ENCODE data around the gene MNT.
A peak's percentile ranks its signal among the peaks of the same experiment; 100 is the strongest.

Gene MNT

DNA sequence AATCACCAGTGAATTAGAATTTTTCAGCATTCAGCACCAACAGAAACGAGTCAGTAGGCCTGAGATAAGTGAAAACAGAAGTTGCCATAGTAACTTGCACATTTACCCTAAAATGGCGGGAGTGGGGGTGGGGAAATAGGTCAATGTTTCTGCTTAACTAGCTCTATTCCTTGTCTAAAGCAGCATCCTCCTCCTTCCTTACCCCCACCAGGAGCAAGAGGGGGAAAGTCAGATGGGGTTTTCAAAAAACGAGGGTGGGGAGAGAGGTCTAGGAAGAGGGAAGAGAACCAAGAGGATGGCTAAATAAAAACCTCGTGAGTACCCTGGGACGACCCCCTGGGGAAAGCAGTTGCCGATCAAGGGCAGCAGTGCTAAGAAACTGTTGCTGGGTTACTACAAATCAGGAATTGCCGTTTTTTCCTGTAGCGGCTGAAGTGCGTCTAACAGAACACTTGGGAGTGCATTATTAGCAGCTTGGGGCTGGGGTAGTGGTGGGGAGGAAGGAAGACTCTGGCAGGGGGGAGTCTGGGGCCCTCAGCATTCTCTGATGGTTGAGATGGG is 34.4 kb upstream of the MNT start:
- Histone ChIP-seq H2BK5ac (ENCODE audit: low read length) (no peak overlapping the region), H3K79me1 (ENCODE audit: low read length) (peaks cover 7% of the 10 kb centered on the region), H3K4me1 (ENCODE audit: control insufficient read depth, low read depth, low read length) (peaks cover 6% of the 10 kb centered on the region), H3K36me3 (ENCODE audit: control insufficient read depth, insufficient read depth, low read length) (peaks cover 8% of the 10 kb centered on the region), H4K5ac (ENCODE audit: low read length) (no peak overlapping the region), H3K79me2 (ENCODE audit: control insufficient read depth, insufficient read depth, low read length) (no peaks in the 10 kb centered on the region), H2BK15ac (replicated peaks; ENCODE audit: low read depth) (no peak overlapping the region), H3K9ac (ENCODE audit: low read length) (no peak overlapping the region), H3K4me3 (ENCODE audit: low read length) (no peak overlapping the region), H2AK5ac (ENCODE audit: low read length) (no peak overlapping the region), H3K27ac (ENCODE audit: low read depth, low read length) (no peak overlapping the region), H2BK120ac (ENCODE audit: low read depth, low read length) (no peak overlapping the region), H3K4ac (ENCODE audit: low read depth, low read length) (no peak overlapping the region), H3K56ac (ENCODE audit: low read length) (no peak overlapping the region), H3K27me3 (ENCODE audit: insufficient read depth, low read length, poor library complexity) (no peaks in the 10 kb centered on the region), H4K8ac (ENCODE audit: low read depth, low read length) (no peak overlapping the region), H3K23ac (ENCODE audit: low read length) (no peak overlapping the region), H3K18ac (ENCODE audit: low read length) (no peak overlapping the region), H3K4me2 (ENCODE audit: low read length) (no peak overlapping the region)
- WGBS (ENCODE audit: extremely low coverage, insufficient coverage, low lambda C conversion rate), result no CpG with 5 or more reads among the region's 9 CpGs
- peak; percentile 89 for DNase-seq

DNA sequence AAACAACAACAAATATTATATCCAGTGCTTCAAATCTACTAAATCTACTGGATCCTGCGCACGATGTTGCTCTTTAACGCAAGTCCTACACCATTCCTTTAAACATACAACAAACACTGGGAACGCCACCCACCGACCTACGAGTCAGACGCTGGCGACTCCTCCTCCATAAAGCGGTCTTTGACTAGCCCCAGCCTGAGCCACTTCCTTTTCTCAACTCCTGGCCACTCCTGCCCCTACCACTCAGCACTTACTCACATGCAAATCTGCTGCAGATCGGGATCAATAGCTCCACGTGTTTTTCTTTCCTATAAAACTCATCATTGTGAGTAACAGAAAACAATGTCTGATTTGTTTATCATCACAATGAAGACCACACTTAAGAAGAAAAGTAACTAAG is 32.8 kb upstream of the MNT start:
- Histone ChIP-seq H2BK120ac (ENCODE audit: low read depth, low read length) (no peak overlapping the region), H3K4me3 (ENCODE audit: low read length) (no peak overlapping the region), H2BK5ac (ENCODE audit: low read length) (no peak overlapping the region), H3K56ac (ENCODE audit: low read length) (no peak overlapping the region), H2AK5ac (ENCODE audit: low read length) (no peak overlapping the region), H3K4ac (ENCODE audit: low read depth, low read length) (no peak overlapping the region), H3K23ac (ENCODE audit: low read length) (no peak overlapping the region), H3K79me2 (ENCODE audit: control insufficient read depth, insufficient read depth, low read length) (no peaks in the 10 kb centered on the region), H3K9ac (ENCODE audit: low read length) (no peak overlapping the region), H4K8ac (ENCODE audit: low read depth, low read length) (no peak overlapping the region), H4K5ac (ENCODE audit: low read length) (no peak overlapping the region), H3K18ac (ENCODE audit: low read length) (no peak overlapping the region), H3K27me3 (ENCODE audit: insufficient read depth, low read length, poor library complexity) (no peaks in the 10 kb centered on the region), H2BK15ac (replicated peaks; ENCODE audit: low read depth) (no peak overlapping the region), H3K27ac (ENCODE audit: low read depth, low read length) (no peak overlapping the region), H3K4me1 (ENCODE audit: control insufficient read depth, low read depth, low read length) (peaks cover 6% of the 10 kb centered on the region), H3K36me3 (ENCODE audit: control insufficient read depth, insufficient read depth, low read length) (peaks cover 8% of the 10 kb centered on the region), H3K4me2 (ENCODE audit: low read length) (no peak overlapping the region), H3K79me1 (ENCODE audit: low read length) (peaks cover 7% of the 10 kb centered on the region)
- no CpG with 5 or more reads among the region's 11 CpGs for WGBS (ENCODE audit: extremely low coverage, insufficient coverage, low lambda C conversion rate)
- peak; percentile 21 for DNase-seq

DNA sequence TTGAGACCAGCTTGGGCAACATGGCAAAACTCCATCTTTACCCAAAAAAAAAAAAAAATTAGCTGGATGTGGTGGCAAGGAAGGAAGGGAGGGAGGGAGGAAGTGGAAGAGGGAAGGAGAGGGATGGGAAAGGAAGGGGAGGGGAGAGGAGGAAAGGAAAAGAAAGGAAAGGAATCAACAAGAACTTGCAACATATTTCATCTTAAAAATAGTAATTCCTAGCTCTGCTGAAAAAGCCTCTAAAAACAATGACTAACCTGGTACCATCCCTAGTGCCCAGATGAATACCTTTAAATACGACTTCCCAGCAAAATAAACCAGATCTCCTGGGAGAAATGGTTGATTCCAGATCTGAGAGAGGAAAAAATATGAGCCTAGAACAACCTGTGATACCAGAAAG is 27.1 kb upstream of the MNT start:
- no peak overlapping the region for H2BK5ac ChIP-seq (ENCODE audit: low read length)
- no peak overlapping the region for H3K27ac ChIP-seq (ENCODE audit: low read depth, low read length)
- no peak overlapping the region for H3K4me2 ChIP-seq (ENCODE audit: low read length)
- no peak overlapping the region for H2AK5ac ChIP-seq (ENCODE audit: low read length)
- no peak overlapping the region for H3K4ac ChIP-seq (ENCODE audit: low read depth, low read length)
- no peak overlapping the region for H3K23ac ChIP-seq (ENCODE audit: low read length)
- no peak overlapping the region for H3K9ac ChIP-seq (ENCODE audit: low read length)
- H3K79me2 ChIP-seq (ENCODE audit: control insufficient read depth, insufficient read depth, low read length), result no peaks in the 10 kb centered on the region
- H4K8ac ChIP-seq (ENCODE audit: low read depth, low read length), result no peak overlapping the region
- H3K36me3 ChIP-seq (ENCODE audit: control insufficient read depth, insufficient read depth, low read length), result no peaks in the 10 kb centered on the region
- H2BK120ac ChIP-seq (ENCODE audit: low read depth, low read length), result no peak overlapping the region
- H3K18ac ChIP-seq (ENCODE audit: low read length), result no peak overlapping the region
- DNase-seq, result no peak
- H3K27me3 ChIP-seq (ENCODE audit: insufficient read depth, low read length, poor library complexity), result no peaks in the 10 kb centered on the region
- H3K4me1 ChIP-seq (ENCODE audit: control insufficient read depth, low read depth, low read length), result no peaks in the 10 kb centered on the region
- no CpG with 5 or more reads among the region's 1 CpG for WGBS (ENCODE audit: extremely low coverage, insufficient coverage, low lambda C conversion rate)
- H3K79me1 ChIP-seq (ENCODE audit: low read length), result peaks cover under 1% of the 10 kb centered on the region
- no peak overlapping the region for H3K4me3 ChIP-seq (ENCODE audit: low read length)
- H2BK15ac ChIP-seq (replicated peaks; ENCODE audit: low read depth), result no peak overlapping the region
- H3K56ac ChIP-seq (ENCODE audit: low read length), result no peak overlapping the region
- H4K5ac ChIP-seq (ENCODE audit: low read length), result no peak overlapping the region

DNA sequence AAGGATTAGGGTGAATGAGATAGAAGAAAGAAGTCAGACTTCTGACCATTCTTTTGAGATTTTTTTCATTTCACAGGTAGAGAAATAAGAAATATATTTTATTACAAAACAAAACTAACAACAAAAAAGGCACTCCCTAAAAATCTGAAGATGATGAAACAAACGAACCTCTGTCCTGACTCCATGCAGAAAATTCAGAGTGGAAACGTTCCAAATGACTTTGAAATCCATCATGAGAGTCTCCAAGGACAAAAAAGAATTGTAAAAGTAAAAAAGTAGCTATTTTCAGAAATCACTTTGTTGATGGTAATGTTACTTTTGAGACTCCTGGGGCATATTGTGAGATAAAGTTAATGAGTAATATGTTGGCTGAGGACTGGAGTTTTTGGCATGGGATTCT is 26.4 kb upstream of the MNT start:
- Histone ChIP-seq H3K18ac (ENCODE audit: low read length) (no peak overlapping the region), H3K27ac (ENCODE audit: low read depth, low read length) (no peak overlapping the region), H2BK120ac (ENCODE audit: low read depth, low read length) (no peak overlapping the region), H3K27me3 (ENCODE audit: insufficient read depth, low read length, poor library complexity) (no peaks in the 10 kb centered on the region), H2BK5ac (ENCODE audit: low read length) (no peak overlapping the region), H2AK5ac (ENCODE audit: low read length) (no peak overlapping the region), H4K8ac (ENCODE audit: low read depth, low read length) (no peak overlapping the region), H3K9ac (ENCODE audit: low read length) (no peak overlapping the region), H4K5ac (ENCODE audit: low read length) (no peak overlapping the region), H3K23ac (ENCODE audit: low read length) (no peak overlapping the region), H3K4me2 (ENCODE audit: low read length) (no peak overlapping the region), H3K79me2 (ENCODE audit: control insufficient read depth, insufficient read depth, low read length) (no peaks in the 10 kb centered on the region), H3K4me3 (ENCODE audit: low read length) (no peak overlapping the region), H3K79me1 (ENCODE audit: low read length) (no peaks in the 10 kb centered on the region), H3K4me1 (ENCODE audit: control insufficient read depth, low read depth, low read length) (no peaks in the 10 kb centered on the region), H3K56ac (ENCODE audit: low read length) (no peak overlapping the region), H3K4ac (ENCODE audit: low read depth, low read length) (no peak overlapping the region), H2BK15ac (replicated peaks; ENCODE audit: low read depth) (no peak overlapping the region), H3K36me3 (ENCODE audit: control insufficient read depth, insufficient read depth, low read length) (no peaks in the 10 kb centered on the region)
- no CpG with 5 or more reads among the region's 2 CpGs for WGBS (ENCODE audit: extremely low coverage, insufficient coverage, low lambda C conversion rate)
- DNase-seq, result no peak

DNA sequence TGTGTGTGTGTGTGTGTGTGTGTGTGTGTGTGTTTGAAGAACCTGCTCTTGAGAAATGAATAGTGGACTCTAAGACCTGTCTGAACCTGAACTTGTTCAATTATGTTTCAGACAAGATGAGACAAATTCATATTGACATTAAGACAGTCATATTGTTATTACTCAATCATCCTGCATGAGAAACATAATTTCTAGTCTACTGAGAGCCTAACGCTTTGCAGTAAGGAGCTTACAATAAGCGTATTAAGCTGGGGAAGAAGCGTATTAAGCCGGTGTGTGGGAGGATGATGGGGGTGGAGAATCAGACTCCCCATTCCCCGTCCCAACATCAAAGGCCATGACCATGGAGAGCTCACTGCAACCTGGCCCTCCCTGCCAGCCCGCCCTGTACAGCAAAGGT is 22.4 kb upstream of the MNT start:
- Histone ChIP-seq H3K27ac (ENCODE audit: low read depth, low read length) (no peak overlapping the region), H3K36me3 (ENCODE audit: control insufficient read depth, insufficient read depth, low read length) (peaks cover 4% of the 10 kb centered on the region), H3K23ac (ENCODE audit: low read length) (no peak overlapping the region), H3K9ac (ENCODE audit: low read length) (no peak overlapping the region), H4K5ac (ENCODE audit: low read length) (no peak overlapping the region), H3K79me1 (ENCODE audit: low read length) (no peaks in the 10 kb centered on the region), H3K18ac (ENCODE audit: low read length) (no peak overlapping the region), H2AK5ac (ENCODE audit: low read length) (no peak overlapping the region), H2BK15ac (replicated peaks; ENCODE audit: low read depth) (no peak overlapping the region), H3K79me2 (ENCODE audit: control insufficient read depth, insufficient read depth, low read length) (no peaks in the 10 kb centered on the region), H3K4me3 (ENCODE audit: low read length) (no peak overlapping the region), H4K8ac (ENCODE audit: low read depth, low read length) (no peak overlapping the region), H3K56ac (ENCODE audit: low read length) (no peak overlapping the region), H2BK5ac (ENCODE audit: low read length) (no peak overlapping the region), H3K4me1 (ENCODE audit: control insufficient read depth, low read depth, low read length) (no peaks in the 10 kb centered on the region), H3K27me3 (ENCODE audit: insufficient read depth, low read length, poor library complexity) (no peaks in the 10 kb centered on the region), H3K4me2 (ENCODE audit: low read length) (no peak overlapping the region), H3K4ac (ENCODE audit: low read depth, low read length) (no peak overlapping the region), H2BK120ac (ENCODE audit: low read depth, low read length) (no peak overlapping the region)
- WGBS (ENCODE audit: extremely low coverage, insufficient coverage, low lambda C conversion rate), result no CpG with 5 or more reads among the region's 6 CpGs
- DNase-seq, result no peak
